Loucy (cell line): Measurements from ENCODE around the gene RBP2.

Experiments used
- H2AFZ ChIP-seq: fragments of 200-600 bp; sonication (generic); 2 replicates; pipeline ENCODE4 v1.6.0; 2016; ENCODE audit warnings: antibody characterized with exemption, mild to moderate bottlenecking, low read length, moderate library complexity
- H3F3A ChIP-seq: fragments of 200-600 bp; 2 replicates; pipeline ENCODE4 v1.6.0; 2016; ENCODE audit warnings: antibody characterized with exemption, low read depth, mild to moderate bottlenecking
- H3K27me3 ChIP-seq: fragments of 200-600 bp; sonication (generic); 2 replicates; pipeline ENCODE4 v1.6.1; 2014; ENCODE audit warnings: low read length, mild to moderate bottlenecking; ENCODE audit not compliant: insufficient read depth, poor library complexity, severe bottlenecking
- H3K36me3 ChIP-seq: fragments of 200-600 bp; sonication (generic); 2 replicates; pipeline ENCODE4 v1.6.1; 2016; ENCODE audit warnings: low read length; ENCODE audit not compliant: insufficient read depth
- H3K4me1 ChIP-seq: fragments of 200-600 bp; sonication (generic); 2 replicates; pipeline ENCODE4 v1.5.1; 2014; ENCODE audit warnings: low read length, mild to moderate bottlenecking; ENCODE audit not compliant: insufficient read depth, poor library complexity, severe bottlenecking
- H3K4me2 ChIP-seq: fragments of 200-600 bp; sonication (generic); 2 replicates; pipeline ENCODE4 v1.6.0; 2014; ENCODE audit warnings: antibody characterized with exemption, low read length, low read depth, mild to moderate bottlenecking; ENCODE audit not compliant: poor library complexity, severe bottlenecking
- H3K4me3 ChIP-seq: fragments of 200-600 bp; sonication (generic); 2 replicates; pipeline ENCODE4 v1.5.1; 2014; ENCODE audit warnings: low read length, mild to moderate bottlenecking, mixed read lengths; ENCODE audit not compliant: poor library complexity, severe bottlenecking
- H3K79me2 ChIP-seq: fragments of 200-600 bp; sonication (generic); 2 replicates; pipeline ENCODE4 v1.6.1; 2014; ENCODE audit warnings: low read length; ENCODE audit not compliant: insufficient read depth
- H3K9ac ChIP-seq: fragments of 200-600 bp; sonication (generic); 2 replicates; pipeline ENCODE4 v1.6.0; 2014; ENCODE audit warnings: mild to moderate bottlenecking, low read depth, low read length, moderate library complexity; ENCODE audit not compliant: poor library complexity, severe bottlenecking
- H3K9me2 ChIP-seq: fragments of 200-600 bp; sonication (generic); replicated peaks from 2 replicates; pipeline ENCODE4 v1.6.1; 2016; ENCODE audit warnings: low read depth, low read length, mixed read lengths
- H3K9me3 ChIP-seq: fragments of 200-600 bp; sonication (generic); 2 replicates; pipeline ENCODE4 v1.6.1; 2014; ENCODE audit warnings: mild to moderate bottlenecking, antibody characterized with exemption, low read length, low read depth; ENCODE audit not compliant: insufficient read depth
- H4K20me1 ChIP-seq: fragments of 200-600 bp; sonication (generic); 2 replicates; pipeline ENCODE4 v1.6.0; 2014; ENCODE audit warnings: antibody characterized with exemption, low read length, mild to moderate bottlenecking; ENCODE audit not compliant: insufficient read depth, poor library complexity, severe bottlenecking
- EZH2phosphoT487 ChIP-seq: fragments of 200-600 bp; IDR thresholded peaks from 2 replicates; pipeline ENCODE4 v1.6.1; 2018; ENCODE audit warnings: antibody characterized with exemption, mild to moderate bottlenecking, moderate library complexity, borderline replicate concordance
- TF ChIP-seq, protein P1 (sequence below): fragments of 200-600 bp; sonication (generic); conservative IDR thresholded peaks from 2 replicates; pipeline ENCODE4 v1.5.1; 2014; ENCODE audit warnings: mild to moderate bottlenecking, antibody characterized with exemption, low read length

Gene RBP2

DNA sequence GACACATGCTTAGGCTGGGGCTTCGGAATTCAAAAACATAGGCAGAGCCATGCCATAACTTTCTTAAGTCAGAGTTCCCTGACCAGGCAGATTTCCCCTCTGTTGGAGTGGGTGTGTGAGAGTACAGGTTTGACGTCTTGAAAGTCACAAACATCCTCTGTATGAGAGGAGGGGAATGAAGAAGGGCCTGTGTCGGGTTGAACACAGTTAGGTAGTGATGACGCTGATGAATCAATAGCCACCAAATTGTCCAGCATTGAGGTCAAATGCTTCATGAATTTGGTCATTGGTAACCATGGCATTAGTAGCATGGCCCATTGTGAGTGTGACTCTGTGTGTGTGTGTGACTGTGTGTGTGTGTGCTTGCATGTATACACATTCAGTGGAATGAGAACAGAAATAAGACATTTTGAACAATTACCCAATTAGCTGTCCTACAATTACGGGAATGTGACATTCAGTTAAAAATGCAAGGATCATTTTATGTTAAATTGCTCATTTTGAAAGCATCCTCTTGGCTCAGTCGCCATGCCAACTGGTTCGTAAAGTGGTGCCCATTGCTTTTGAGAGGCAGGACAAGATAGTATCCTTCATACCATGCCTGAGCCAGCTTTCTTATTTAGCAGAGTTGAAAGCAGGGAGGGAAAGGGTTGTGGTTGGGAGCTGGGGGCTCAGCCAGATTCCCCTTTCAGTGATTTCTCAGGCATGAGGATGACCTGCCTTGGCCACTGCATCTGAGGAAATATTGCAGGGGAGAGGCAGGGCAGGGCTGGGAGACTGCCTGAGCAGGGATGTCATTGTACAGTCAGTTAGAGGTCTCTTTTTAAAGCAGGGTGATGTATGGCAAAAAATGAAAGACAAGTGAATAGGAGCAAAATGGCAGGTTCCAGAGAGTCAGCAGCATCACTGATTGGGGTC, 35.4 kb downstream of the RBP2 start:
- Histone ChIP-seq H3K4me3 (no peak overlapping the region), H3K36me3 (no peaks in the 10 kb centered on the region), H3K9me2 (no peaks in the 10 kb centered on the region), H3K4me1 (no peaks in the 10 kb centered on the region), H2AFZ (no peak overlapping the region), H3F3A (no peaks in the 10 kb centered on the region), H3K9me3 (no peaks in the 10 kb centered on the region), H3K27me3 (no peaks in the 10 kb centered on the region), H3K9ac (no peak overlapping the region), H3K4me2 (no peak overlapping the region), H3K79me2 (no peaks in the 10 kb centered on the region), H4K20me1 (no peaks in the 10 kb centered on the region)
- no peak for TF ChIP-seq EZH2phosphoT487
- TF ChIP-seq, protein P1, sequence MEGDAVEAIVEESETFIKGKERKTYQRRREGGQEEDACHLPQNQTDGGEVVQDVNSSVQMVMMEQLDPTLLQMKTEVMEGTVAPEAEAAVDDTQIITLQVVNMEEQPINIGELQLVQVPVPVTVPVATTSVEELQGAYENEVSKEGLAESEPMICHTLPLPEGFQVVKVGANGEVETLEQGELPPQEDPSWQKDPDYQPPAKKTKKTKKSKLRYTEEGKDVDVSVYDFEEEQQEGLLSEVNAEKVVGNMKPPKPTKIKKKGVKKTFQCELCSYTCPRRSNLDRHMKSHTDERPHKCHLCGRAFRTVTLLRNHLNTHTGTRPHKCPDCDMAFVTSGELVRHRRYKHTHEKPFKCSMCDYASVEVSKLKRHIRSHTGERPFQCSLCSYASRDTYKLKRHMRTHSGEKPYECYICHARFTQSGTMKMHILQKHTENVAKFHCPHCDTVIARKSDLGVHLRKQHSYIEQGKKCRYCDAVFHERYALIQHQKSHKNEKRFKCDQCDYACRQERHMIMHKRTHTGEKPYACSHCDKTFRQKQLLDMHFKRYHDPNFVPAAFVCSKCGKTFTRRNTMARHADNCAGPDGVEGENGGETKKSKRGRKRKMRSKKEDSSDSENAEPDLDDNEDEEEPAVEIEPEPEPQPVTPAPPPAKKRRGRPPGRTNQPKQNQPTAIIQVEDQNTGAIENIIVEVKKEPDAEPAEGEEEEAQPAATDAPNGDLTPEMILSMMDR, result no peak

DNA sequence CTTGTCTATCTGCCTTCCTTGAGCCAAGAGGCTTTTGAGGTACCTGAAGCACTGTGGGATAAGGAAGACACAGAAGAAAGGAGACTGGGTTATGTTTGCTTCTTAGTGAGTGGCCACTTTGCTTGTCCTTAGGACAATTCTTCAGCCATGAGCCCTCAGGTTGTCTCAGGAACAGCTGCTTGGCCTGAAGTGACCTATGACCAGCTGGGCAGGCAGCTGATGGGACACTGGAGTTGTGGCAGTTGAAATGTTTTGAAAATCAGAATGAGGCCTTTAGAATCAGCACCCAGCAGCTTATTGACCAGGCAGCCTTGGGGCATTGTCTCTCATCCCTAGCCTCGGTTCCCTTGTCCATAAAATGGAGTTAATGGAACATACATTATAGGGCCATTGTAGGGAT, 37.0 kb downstream of the RBP2 start:
- Histone ChIP-seq H3K9me2 (no peaks in the 10 kb centered on the region), H3F3A (no peaks in the 10 kb centered on the region), H3K36me3 (no peaks in the 10 kb centered on the region), H3K4me3 (no peak overlapping the region), H4K20me1 (no peaks in the 10 kb centered on the region), H3K9ac (no peak overlapping the region), H3K4me2 (no peak overlapping the region), H3K4me1 (no peaks in the 10 kb centered on the region), H3K27me3 (no peaks in the 10 kb centered on the region), H3K9me3 (no peaks in the 10 kb centered on the region), H3K79me2 (no peaks in the 10 kb centered on the region), H2AFZ (no peak overlapping the region)
- TF ChIP-seq EZH2phosphoT487, result no peak
- TF ChIP-seq, protein P1, result no peak

DNA sequence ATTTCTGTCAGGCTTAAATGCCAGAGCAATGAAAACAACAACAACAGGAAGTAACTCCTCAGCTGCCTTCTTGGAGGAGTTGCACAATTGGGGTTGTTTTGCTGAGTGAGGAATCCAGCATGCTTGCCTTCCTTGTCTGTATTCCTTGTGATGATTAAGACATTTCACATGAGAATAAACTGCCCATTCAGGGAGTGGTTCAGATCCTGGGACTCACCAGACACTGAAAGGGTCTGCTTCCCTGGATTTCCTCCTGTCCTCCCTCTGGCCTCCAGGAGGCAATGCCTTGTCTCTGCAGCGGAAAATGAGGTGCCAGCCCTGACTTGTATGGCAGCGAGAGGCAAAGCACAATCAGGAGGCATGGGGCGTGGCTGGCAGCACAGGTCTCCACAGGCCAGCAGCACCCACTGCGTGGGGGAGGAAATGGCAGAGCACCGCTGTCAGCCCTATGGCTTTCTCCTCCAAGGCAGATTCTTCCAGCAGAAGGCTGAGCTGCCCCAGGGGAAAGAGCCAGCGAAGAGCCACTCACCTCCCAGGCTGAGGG, 41.5 kb downstream of the RBP2 start:
- Histone ChIP-seq H3K4me2 (no peak overlapping the region), H3K4me1 (no peaks in the 10 kb centered on the region), H4K20me1 (no peaks in the 10 kb centered on the region), H2AFZ (no peak overlapping the region), H3K36me3 (no peaks in the 10 kb centered on the region), H3K9me3 (no peaks in the 10 kb centered on the region), H3F3A (no peaks in the 10 kb centered on the region), H3K9ac (no peak overlapping the region), H3K9me2 (no peaks in the 10 kb centered on the region), H3K27me3 (no peaks in the 10 kb centered on the region), H3K79me2 (no peaks in the 10 kb centered on the region), H3K4me3 (no peak overlapping the region)
- TF ChIP-seq, protein P1, result no peak
- no peak for TF ChIP-seq EZH2phosphoT487
